Tibial artery (tissue), 4 donors: Measurements from ENCODE around the gene CALML3.

Experiments used
- DNase-seq, 2 donors: peaks; one replicate each; pipeline ENCODE4 v3.0.0-alpha.2; 2019
- H3K27ac ChIP-seq, 2 donors: fragments of 200-600 bp; sonication (generic) in 1 of 2; 1 replicate in 1 of 2; 2 replicates in 1 of 2; pipeline ENCODE4 v1.5.1; 2018 to 2019; ENCODE audit warnings: mild to moderate bottlenecking in 1 of 2
- H3K27me3 ChIP-seq, 2 donors: fragments of 200-600 bp; sonication (generic) in 1 of 2; one replicate each; pipeline versions ENCODE4 v1.5.1 to v1.6.0; 2016 to 2019
- H3K36me3 ChIP-seq, 3 donors: fragments of 200-600 bp; sonication (generic) in 2 of 3; one replicate each; pipeline ENCODE4 v1.5.1; 2016 to 2019; ENCODE audit warnings: mild to moderate bottlenecking in 2 of 3
- H3K4me1 ChIP-seq, 4 donors: fragments of 200-600 bp; sonication (generic) in 2 of 4; 1 replicate in 3 of 4; 2 replicates in 1 of 4; pipeline ENCODE4 v1.5.1; 2016 to 2019
- H3K4me3 ChIP-seq, 2 donors: fragments of 200-600 bp; sonication (generic) in 1 of 2; 1 replicate in 1 of 2; 2 replicates in 1 of 2; pipeline ENCODE4 v1.5.1; 2018 to 2019; ENCODE audit warnings: mild to moderate bottlenecking in 2 of 2
- H3K9me3 ChIP-seq, 3 donors: fragments of 200-600 bp; sonication (generic) in 1 of 3; one replicate each; pipeline ENCODE4 v1.5.1; 2016 to 2019
- intact Hi-C: fragments of 100-400 bp; cut with DNase I; formaldehyde crosslinking; loops from one replicate; pipeline ENCODE4 v1.15.0; 2023; ENCODE audit warnings: low total_unique reads
- TF ChIP-seq, protein P1 (sequence below), 2 experiments: fragments of 200-600 bp in 1 of 2; fragments of 450-650 bp in 1 of 2; IDR thresholded peaks; one replicate each; pipeline ENCODE4 v1.5.1; 2017 to 2019; ENCODE audit warnings: antibody characterized with exemption in 2 of 2, mild to moderate bottlenecking in 1 of 2, moderate library complexity in 1 of 2

Gene CALML3

DNA sequence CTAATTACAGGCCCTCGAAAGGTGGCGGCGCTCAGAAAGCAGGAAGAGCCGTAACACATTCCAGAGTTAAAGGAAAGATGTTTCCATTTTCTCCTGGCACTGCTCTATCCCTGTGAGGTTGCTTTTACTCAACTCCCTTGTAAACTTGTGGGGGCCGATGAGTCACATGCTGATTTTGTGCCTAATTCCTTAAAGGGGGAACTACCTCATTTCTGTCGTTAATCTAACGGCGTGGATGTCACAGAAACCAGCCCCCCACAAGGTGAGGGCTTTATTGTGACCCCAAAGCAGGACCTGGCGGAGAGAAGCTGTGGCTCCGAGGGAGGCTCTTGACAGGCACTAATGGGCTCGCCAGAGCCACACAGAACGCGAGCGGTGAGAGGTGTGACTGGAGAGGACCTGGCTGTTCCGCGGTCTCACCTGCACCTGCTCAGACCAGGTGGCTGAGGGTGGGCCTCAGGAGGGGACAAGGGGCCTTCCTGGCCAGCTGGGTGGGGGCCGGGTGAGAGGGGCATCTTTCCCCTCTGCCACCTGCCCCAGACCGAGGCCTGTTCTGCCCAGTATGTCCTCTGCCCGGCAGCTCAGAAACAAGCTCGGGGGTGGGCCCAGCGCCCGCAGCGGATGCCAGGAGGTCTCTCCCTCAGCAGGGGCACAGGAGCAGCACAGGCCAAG, 50.9 kb downstream of the CALML3 start:
- no peaks in the 10 kb centered on the region for H3K27me3 ChIP-seq
- H3K4me3 ChIP-seq, result no peak overlapping the region
- TF ChIP-seq, protein P1, sequence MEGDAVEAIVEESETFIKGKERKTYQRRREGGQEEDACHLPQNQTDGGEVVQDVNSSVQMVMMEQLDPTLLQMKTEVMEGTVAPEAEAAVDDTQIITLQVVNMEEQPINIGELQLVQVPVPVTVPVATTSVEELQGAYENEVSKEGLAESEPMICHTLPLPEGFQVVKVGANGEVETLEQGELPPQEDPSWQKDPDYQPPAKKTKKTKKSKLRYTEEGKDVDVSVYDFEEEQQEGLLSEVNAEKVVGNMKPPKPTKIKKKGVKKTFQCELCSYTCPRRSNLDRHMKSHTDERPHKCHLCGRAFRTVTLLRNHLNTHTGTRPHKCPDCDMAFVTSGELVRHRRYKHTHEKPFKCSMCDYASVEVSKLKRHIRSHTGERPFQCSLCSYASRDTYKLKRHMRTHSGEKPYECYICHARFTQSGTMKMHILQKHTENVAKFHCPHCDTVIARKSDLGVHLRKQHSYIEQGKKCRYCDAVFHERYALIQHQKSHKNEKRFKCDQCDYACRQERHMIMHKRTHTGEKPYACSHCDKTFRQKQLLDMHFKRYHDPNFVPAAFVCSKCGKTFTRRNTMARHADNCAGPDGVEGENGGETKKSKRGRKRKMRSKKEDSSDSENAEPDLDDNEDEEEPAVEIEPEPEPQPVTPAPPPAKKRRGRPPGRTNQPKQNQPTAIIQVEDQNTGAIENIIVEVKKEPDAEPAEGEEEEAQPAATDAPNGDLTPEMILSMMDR (IDR thresholded peaks at IDR 0.05), result no peak
- no peak overlapping the region for H3K27ac ChIP-seq
- DNase-seq, result peak in 1 of 2 donors; percentile 61
- intact Hi-C loops, result no loop called here
- no peaks in the 10 kb centered on the region for H3K36me3 ChIP-seq
- H3K9me3 ChIP-seq, result peaks cover 0 to 1% (median 0%) of the 10 kb centered on the region in 3 donors
- peaks cover 0 to 20% (median 10%) of the 10 kb centered on the region in 4 donors for H3K4me1 ChIP-seq

DNA sequence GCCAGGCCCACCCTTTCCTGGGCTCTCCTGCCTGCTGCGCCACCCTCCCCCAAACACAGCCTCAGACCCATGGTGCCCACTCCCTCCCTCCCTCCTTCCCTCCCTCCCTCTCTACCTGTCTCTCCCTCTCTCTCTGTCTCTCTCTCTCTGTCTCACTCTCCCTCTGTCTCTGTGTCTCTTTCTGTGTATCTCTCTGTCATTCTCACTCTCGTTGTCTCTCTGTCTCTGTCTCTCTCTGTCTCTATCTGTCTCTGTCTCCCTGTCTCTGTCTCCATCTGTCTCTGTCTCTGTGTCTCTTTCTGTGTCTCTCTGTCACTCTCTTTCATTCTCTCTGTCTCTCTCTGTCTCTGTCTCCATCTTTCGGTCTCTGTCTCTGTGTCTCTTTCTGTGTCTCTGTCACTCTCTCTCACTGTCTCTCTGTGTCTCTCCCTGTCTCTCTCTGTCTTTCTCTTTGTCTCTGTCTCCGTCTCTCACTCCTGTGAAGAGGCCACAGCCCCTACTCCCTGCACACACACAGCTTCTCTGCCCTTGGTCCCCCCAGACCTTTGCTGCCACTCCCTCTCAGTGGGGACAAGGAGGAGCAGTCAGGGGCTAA, 51.5 kb downstream of the CALML3 start:
- Histone ChIP-seq H3K9me3 (peaks cover 0 to 8% (median 0%) of the 10 kb centered on the region in 3 donors), H3K4me3 (no peak overlapping the region), H3K36me3 (no peaks in the 10 kb centered on the region), H3K27ac (no peak overlapping the region), H3K4me1 (peaks cover 0 to 20% (median 10%) of the 10 kb centered on the region in 4 donors), H3K27me3 (no peaks in the 10 kb centered on the region)
- TF ChIP-seq, protein P1 (IDR thresholded peaks at IDR 0.05), result no peak
- no peak for DNase-seq
- intact Hi-C loops, result no loop called here
